GM10248 (cell line): ENCODE results near the gene PRPF31.
A peak's percentile ranks its signal among the peaks of the same experiment; 100 is the strongest.

Experiments
- CTCF ChIA-PET: fragments of 300-600 bp; sonication (Branson Sonifier 250); formaldehyde crosslinking; extraction: SDS; loops from one replicate; lab custom pipeline; 2021; ENCODE audit warnings: antibody characterized with exemption; lab: Yijun Ruan, JAX
- POLR2A ChIA-PET: fragments of 350-650 bp; sonication (Branson Sonifier 250); formaldehyde crosslinking; extraction: SDS; loops from one replicate; lab custom pipeline; 2020; ENCODE audit warnings: antibody characterized with exemption; lab: Yijun Ruan, JAX
- DNase-seq: peaks from one replicate; pipeline ENCODE4 v3.0.0; 2012; ENCODE audit errors: extremely low spot score
- TF ChIP-seq, protein P1 (sequence below): IDR thresholded peaks from 2 replicates; pipeline ENCODE4 v1.5.1; 2012; ENCODE audit warnings: mild to moderate bottlenecking, low read depth; ENCODE audit errors: extremely low read depth, missing control alignments, control extremely low read depth

The PRPF31 gene

DNA sequence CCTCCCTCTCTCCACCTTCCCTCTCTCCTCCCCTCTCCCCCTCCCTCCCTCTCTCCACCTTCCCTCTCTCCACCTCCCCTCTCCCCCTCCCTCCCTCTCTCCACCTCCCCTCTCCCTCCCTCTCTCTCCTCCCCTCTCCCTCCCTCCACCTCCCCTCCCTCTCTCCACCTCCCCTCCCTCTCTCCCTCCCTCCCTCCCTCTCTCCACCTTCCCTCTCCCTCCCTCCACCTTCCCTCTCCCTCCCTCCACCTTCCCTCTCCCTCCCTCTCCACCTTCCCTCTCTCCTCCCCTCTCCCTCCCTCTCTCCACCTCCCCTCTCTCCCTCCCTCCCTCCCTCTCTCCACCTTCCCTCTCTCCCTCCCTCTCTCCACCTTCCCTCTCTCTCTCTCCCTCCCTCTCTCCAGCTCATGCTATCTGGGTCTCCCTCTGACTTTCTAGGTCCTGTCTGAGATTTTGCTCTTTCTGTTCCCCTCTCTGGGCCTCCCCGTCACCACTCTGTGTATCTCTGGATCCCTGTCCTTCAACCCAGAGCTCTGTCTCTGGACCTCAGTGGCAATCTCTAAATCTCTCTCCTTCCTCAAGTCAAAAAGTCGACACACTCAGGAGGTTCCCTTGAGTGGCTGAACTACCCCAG, 18.5 kb downstream of the PRPF31 start:
- ChIA-PET POLR2A (no interaction called here), CTCF (no interaction called here)
- no peak for DNase-seq
- TF ChIP-seq, protein P1, sequence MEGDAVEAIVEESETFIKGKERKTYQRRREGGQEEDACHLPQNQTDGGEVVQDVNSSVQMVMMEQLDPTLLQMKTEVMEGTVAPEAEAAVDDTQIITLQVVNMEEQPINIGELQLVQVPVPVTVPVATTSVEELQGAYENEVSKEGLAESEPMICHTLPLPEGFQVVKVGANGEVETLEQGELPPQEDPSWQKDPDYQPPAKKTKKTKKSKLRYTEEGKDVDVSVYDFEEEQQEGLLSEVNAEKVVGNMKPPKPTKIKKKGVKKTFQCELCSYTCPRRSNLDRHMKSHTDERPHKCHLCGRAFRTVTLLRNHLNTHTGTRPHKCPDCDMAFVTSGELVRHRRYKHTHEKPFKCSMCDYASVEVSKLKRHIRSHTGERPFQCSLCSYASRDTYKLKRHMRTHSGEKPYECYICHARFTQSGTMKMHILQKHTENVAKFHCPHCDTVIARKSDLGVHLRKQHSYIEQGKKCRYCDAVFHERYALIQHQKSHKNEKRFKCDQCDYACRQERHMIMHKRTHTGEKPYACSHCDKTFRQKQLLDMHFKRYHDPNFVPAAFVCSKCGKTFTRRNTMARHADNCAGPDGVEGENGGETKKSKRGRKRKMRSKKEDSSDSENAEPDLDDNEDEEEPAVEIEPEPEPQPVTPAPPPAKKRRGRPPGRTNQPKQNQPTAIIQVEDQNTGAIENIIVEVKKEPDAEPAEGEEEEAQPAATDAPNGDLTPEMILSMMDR: no peak

DNA sequence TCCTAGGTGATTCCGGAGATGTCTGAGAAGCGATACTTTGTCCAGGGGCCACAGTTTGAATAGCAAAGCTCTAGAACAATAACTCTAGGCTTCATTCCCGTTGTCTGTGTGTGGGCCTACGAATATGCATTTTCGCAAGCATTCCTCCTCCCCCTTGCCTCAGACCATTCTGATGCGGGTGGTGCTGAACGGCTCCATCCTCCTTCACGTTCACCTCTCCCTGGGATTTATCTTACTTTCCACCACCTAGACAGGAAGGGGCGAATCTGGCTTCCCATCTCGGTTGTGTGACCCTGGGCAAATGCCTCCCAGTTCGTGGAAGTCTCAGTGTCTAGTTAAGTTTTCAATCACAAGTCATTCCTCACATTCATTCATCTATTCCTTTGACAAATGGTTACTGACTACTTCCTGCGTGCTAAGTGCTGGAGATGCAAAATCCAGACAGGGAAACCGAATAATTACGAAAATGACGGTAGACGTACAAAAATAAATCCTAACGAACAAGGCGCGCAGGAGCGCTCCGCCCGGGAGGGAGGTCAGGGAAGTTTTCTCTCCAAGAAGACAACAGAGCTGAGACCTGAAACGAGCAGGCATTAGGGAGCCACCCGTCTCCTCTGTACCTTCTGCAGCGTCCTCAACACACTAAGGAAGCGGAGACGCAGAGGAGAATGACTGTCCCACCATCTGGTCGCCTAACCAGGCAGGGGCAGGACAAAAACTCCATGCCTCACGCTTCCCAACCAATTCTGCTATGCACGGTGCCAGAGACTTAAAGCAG, 20.7 kb downstream of the PRPF31 start:
- POLR2A ChIA-PET: interaction anchor here (0.6 to 1.7 kb wide), 13 partner anchors 14 to 1263 kb away, joined by 3 to 18 read pairs (median 5); partner anchors contain the start of genes LENG1, LENG8, MBOAT7 and MYADM
- CTCF ChIA-PET: interaction anchor here (0.7 to 1.5 kb wide), 5 partner anchors 21 to 941 kb away, joined by 3 to 12 read pairs (median 3); partner anchors contain the start of genes LENG1, PRPF31 and TFPT
- no peak for DNase-seq
- TF ChIP-seq, protein P1: no peak

DNA sequence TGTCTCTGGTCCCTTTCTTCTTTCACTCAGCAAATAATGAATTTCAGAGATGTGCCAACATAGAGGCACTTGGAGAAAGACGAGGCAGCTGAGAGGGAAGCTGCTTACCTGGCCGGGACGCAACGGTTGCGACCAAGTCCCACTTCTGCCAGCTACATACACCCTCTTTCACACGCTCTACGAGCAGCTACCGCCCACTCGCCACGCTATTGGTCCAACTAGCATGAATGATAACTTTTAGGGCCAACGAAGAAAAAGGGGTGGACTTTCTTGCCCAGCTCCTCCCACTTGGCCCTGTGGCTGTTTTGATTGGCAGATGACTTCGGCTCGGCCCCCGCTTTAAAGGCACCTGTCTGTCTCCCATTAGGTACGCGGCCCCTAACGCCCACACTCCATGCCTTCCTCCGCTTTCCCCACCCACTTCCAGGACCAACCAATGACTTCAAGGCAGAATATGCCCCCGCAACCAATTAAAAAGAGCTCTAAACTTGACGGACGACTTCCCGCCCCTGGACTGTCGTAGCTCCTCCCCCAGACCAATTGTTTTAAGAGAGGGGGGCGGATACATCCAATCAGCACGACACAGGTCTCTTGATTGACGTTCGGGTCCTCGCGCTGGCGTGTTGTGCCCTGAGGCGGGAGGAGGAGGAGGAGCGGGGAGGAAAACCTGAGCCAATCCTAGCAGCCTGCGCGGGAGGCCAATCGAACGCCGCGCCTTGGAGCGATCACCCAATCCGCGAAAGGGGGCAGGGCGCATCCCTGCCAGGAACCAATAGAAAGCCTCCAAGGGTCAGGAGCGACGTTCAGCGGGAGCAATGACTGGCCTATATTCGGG, 21.5 kb downstream of the PRPF31 start:
- TF ChIP-seq, protein P1: no peak
- DNase-seq: peak; percentile 97
- ChIA-PET POLR2A (interaction anchor here (0.7 to 1.7 kb wide), 13 partner anchors 11 to 1262 kb away, joined by 3 to 18 read pairs (median 5); partner anchors contain the start of genes LENG1, LENG8, MBOAT7 and MYADM), CTCF (interaction anchor here (0.6 to 1.5 kb wide), 9 partner anchors 8 to 942 kb away, joined by 3 to 12 read pairs (median 3); partner anchors contain the start of genes LENG1, PRPF31 and TFPT)

GRCh38 chr19:54137699-54138488, 22.3 kb downstream of the PRPF31 start, which contains the start of gene CNOT3:
Gene CNOT3, plus strand, starts transcription at chr19:54137762. Its CDS starts 5,217 bp downstream, at chr19:54142979.
- DNase-seq: peak; percentile 40
- TF ChIP-seq, protein P1: no peak
- ChIA-PET POLR2A (interaction anchor here (0.6 to 1.7 kb wide), 11 partner anchors 13 to 311 kb away, joined by 4 to 18 read pairs (median 7); partner anchors contain the start of genes LENG1, LENG8, MBOAT7 and MYADM), CTCF (interaction anchor here (0.9 to 1.5 kb wide), 5 partner anchors 9 to 33 kb away, joined by 3 to 12 read pairs (median 3); partner anchors contain the start of genes LENG1, PRPF31 and TFPT)

GRCh38 chr19:54138489-54139256, 23.1 kb downstream of the PRPF31 start:
- ChIA-PET CTCF (interaction anchor here (0.8 to 1.4 kb wide), 3 partner anchors 19 to 94 kb away, joined by 3 to 4 read pairs (median 3); partner anchors contain the start of gene LENG1), POLR2A (interaction anchor here (0.6 to 1.6 kb wide), 2 partner anchors 51 to 72 kb away, joined by 4 to 5 read pairs; partner anchors contain the start of gene MBOAT7)
- no peak for DNase-seq
- TF ChIP-seq, protein P1: no peak
